K562 (cell line): ENCODE measurements around the gene IKBKE. TPM values are rescaled to one million over a fixed set of nuclear protein-coding genes. Genes with fewer than 3 reads are reported as not detected.

ENCODE experiments used
- GATAD2A ChIP-seq: fragments of 450-650 bp; IDR thresholded peaks from 2 replicates; pipeline ENCODE4 v1.6.1; 2017
- HIVEP1 ChIP-seq: fragments of 250-450 bp; sonication (Bioruptor Pico); IDR thresholded peaks from 2 replicates; pipeline ENCODE4 v1.4.0; 2020; ENCODE audit warnings: mild to moderate bottlenecking
- JUND ChIP-seq, 2 experiments: IDR thresholded peaks; 2 replicates in 1 of 2; 3 replicates in 1 of 2; pipeline ENCODE4 v1.6.1; 2011; ENCODE audit warnings: borderline replicate concordance in 2 of 2, low read depth in 2 of 2, low read length in 2 of 2, improper control_type of control experiment in 1 of 2, missing biosample characterization in 1 of 2, missing genetic modification characterization in 1 of 2, missing genetic modification reagents in 1 of 2
- MEIS2 ChIP-seq: fragments of 450-650 bp; IDR thresholded peaks from 2 replicates; pipeline ENCODE4 v1.6.1; 2014; ENCODE audit warnings: mild to moderate bottlenecking; ENCODE audit not compliant: partially characterized antibody
- PRPF4 ChIP-seq: fragments of 200-400 bp; formaldehyde crosslinking; IDR thresholded peaks from one replicate; pipeline ENCODE4 v1.6.1; 2017; ENCODE audit warnings: low read length, low read depth, mild to moderate bottlenecking; ENCODE audit not compliant: insufficient read depth, poor library complexity, severe bottlenecking
- SIN3B ChIP-seq: fragments of 450-650 bp; IDR thresholded peaks from 2 replicates; pipeline ENCODE4 v1.6.1; 2017; ENCODE audit warnings: low read depth, mild to moderate bottlenecking, moderate library complexity
- YY1 ChIP-seq, 3 experiments: IDR thresholded peaks; 2 replicates each; pipeline ENCODE4 v1.6.1; 2011; ENCODE audit warnings: low read length in 2 of 3, mild to moderate bottlenecking in 2 of 3, moderate library complexity in 2 of 3, borderline replicate concordance in 1 of 3, control low read depth in 1 of 3, low read depth in 1 of 3; ENCODE audit not compliant: insufficient read depth in 3 of 3, insufficient replicate concordance in 2 of 3, control insufficient read depth in 1 of 3, insufficient read length in 1 of 3; ENCODE audit errors: extremely low read depth in 1 of 3
- ZNF57 ChIP-seq: fragments of 450-650 bp; formaldehyde crosslinking; IDR thresholded peaks from 2 replicates; pipeline ENCODE4 v1.4.0; 2020; ENCODE audit warnings: mild to moderate bottlenecking, moderate library complexity
- polyA plus RNA-seq, 8 experiments: library from polyadenylated mRNA; depleted of rRNA in 4 of 8; stranded (reverse) in 5 of 8; unstranded in 3 of 8; fragments of >200 nt; fragmentation: Nextera tagmentation in 2 of 8; fragmentation: Illumina TruSeq in 1 of 8; extraction: Ambion mirVana in 2 of 8; extraction: Trizol in 1 of 8; gene quantifications; 2 replicates each; pipeline versions ENCODE4 v1.2.1 to v1.2.3, GENCODE V29; 2011 to 2014; ENCODE audit warnings: inconsistent platforms in 1 of 8, missing spikeins in 1 of 8
- total RNA-seq, 7 experiments: library from RNA; depleted of rRNA in 6 of 7; stranded (reverse); fragments of >200 nt in 6 of 7; fragmentation: Illumina TruSeq in 2 of 7; extraction: Trizol in 2 of 7; gene quantifications; 2 replicates each; pipeline versions ENCODE4 v1.2.1 to v1.2.3, GENCODE V29; 2011 to 2021; ENCODE audit warnings: low replicate concordance in 1 of 7
- TF ChIP-seq, protein P1 (sequence below): sonication (generic); formaldehyde crosslinking; IDR thresholded peaks from 2 replicates; pipeline ENCODE4 v1.8.1; 2023; ENCODE audit warnings: missing genetic modification reagents, mild to moderate bottlenecking, borderline replicate concordance
- TF ChIP-seq, protein P2 (sequence below), 2 experiments: IDR thresholded peaks in 1 of 2; conservative IDR thresholded peaks in 1 of 2; 2 replicates each; pipeline ENCODE4 v1.6.1; 2016; ENCODE audit warnings: low read depth in 2 of 2, mild to moderate bottlenecking in 1 of 2, missing compliant biosample characterization in 1 of 2, missing genetic modification characterization in 1 of 2, moderate library complexity in 1 of 2
- TF ChIP-seq, protein P3 (sequence below): fragments of 450-650 bp; formaldehyde crosslinking; IDR thresholded peaks from 2 replicates; pipeline ENCODE4 v1.4.0; 2020; ENCODE audit warnings: mild to moderate bottlenecking
- TF ChIP-seq, protein P4 (sequence below): fragments of 250-450 bp; sonication (Bioruptor Pico); IDR thresholded peaks from 2 replicates; pipeline ENCODE4 v1.4.0; 2020; ENCODE audit warnings: mild to moderate bottlenecking

Gene IKBKE
- total and polyA plus RNA-seq, 9 of the 15 experiments (the other 6 are each of a cell fraction or from before 2014, with no cell fraction given) = 2.3 to 9.0 (median 4.8) TPM

DNA sequence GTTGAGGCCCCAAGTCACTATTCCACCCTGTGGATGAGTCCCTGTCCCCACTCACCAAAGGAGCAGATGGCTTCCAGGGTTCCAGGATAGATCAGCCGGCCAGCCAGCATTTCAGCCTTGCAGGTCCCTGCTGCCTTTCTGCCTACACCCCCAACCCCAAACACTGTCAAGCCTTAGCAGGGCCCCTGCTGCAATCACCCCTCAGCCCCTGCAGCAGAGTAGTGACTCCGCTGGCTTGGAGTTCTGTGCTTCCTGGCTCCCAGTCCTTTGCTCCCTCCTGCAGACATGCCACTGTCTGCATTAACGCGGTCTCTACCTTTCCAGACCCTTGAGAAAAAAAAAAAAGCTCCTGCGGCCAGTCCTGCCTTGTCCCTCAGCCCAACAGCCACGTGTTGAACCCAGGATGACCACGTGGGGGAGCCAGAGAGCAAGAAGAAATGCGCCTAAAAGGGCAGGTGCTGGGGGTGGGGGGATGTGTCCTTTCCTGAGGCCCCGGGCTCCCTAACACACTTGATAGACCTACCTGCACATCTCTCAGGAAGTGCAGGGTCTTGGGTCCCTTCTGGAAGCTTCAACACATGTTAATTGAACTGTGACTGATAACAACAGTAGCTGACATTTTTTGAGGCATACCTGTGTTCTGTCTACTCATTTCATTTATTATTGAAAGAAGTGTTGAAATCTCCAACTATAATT is 74.4 kb downstream of the IKBKE start (continued):
- TF ChIP-seq, protein P1, sequence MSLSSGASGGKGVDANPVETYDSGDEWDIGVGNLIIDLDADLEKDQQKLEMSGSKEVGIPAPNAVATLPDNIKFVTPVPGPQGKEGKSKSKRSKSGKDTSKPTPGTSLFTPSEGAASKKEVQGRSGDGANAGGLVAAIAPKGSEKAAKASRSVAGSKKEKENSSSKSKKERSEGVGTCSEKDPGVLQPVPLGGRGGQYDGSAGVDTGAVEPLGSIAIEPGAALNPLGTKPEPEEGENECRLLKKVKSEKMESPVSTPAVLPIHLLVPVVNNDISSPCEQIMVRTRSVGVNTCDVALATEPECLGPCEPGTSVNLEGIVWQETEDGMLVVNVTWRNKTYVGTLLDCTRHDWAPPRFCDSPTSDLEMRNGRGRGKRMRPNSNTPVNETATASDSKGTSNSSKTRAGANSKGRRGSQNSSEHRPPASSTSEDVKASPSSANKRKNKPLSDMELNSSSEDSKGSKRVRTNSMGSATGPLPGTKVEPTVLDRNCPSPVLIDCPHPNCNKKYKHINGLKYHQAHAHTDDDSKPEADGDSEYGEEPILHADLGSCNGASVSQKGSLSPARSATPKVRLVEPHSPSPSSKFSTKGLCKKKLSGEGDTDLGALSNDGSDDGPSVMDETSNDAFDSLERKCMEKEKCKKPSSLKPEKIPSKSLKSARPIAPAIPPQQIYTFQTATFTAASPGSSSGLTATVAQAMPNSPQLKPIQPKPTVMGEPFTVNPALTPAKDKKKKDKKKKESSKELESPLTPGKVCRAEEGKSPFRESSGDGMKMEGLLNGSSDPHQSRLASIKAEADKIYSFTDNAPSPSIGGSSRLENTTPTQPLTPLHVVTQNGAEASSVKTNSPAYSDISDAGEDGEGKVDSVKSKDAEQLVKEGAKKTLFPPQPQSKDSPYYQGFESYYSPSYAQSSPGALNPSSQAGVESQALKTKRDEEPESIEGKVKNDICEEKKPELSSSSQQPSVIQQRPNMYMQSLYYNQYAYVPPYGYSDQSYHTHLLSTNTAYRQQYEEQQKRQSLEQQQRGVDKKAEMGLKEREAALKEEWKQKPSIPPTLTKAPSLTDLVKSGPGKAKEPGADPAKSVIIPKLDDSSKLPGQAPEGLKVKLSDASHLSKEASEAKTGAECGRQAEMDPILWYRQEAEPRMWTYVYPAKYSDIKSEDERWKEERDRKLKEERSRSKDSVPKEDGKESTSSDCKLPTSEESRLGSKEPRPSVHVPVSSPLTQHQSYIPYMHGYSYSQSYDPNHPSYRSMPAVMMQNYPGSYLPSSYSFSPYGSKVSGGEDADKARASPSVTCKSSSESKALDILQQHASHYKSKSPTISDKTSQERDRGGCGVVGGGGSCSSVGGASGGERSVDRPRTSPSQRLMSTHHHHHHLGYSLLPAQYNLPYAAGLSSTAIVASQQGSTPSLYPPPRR (CRISPR knock-in tag) = no peak
- TF ChIP-seq, protein P2, sequence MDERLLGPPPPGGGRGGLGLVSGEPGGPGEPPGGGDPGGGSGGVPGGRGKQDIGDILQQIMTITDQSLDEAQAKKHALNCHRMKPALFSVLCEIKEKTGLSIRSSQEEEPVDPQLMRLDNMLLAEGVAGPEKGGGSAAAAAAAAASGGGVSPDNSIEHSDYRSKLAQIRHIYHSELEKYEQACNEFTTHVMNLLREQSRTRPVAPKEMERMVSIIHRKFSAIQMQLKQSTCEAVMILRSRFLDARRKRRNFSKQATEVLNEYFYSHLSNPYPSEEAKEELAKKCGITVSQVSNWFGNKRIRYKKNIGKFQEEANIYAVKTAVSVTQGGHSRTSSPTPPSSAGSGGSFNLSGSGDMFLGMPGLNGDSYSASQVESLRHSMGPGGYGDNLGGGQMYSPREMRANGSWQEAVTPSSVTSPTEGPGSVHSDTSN (CRISPR knock-in tag; IDR thresholded peaks at IDR 0.05; ENCODE audit: low read depth) = no peak
- TF ChIP-seq, protein P2 (tag; conservative IDR thresholded peaks at IDR 0.05; ENCODE audit: low read depth) = no peak
- TF ChIP-seq, protein P3, sequence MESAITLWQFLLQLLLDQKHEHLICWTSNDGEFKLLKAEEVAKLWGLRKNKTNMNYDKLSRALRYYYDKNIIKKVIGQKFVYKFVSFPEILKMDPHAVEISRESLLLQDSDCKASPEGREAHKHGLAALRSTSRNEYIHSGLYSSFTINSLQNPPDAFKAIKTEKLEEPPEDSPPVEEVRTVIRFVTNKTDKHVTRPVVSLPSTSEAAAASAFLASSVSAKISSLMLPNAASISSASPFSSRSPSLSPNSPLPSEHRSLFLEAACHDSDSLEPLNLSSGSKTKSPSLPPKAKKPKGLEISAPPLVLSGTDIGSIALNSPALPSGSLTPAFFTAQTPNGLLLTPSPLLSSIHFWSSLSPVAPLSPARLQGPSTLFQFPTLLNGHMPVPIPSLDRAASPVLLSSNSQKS (CRISPR knock-in tag) = 0 out of 2 replicates have a peak, but pooled peaks have one; percentile 63
- TF ChIP-seq, protein P4, sequence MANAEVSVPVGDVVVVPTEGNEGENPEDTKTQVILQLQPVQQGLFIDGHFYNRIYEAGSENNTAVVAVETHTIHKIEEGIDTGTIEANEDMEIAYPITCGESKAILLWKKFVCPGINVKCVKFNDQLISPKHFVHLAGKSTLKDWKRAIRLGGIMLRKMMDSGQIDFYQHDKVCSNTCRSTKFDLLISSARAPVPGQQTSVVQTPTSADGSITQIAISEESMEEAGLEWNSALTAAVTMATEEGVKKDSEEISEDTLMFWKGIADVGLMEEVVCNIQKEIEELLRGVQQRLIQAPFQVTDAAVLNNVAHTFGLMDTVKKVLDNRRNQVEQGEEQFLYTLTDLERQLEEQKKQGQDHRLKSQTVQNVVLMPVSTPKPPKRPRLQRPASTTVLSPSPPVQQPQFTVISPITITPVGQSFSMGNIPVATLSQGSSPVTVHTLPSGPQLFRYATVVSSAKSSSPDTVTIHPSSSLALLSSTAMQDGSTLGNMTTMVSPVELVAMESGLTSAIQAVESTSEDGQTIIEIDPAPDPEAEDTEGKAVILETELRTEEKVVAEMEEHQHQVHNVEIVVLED (CRISPR knock-in tag) = no peak
- TF ChIP-seq YY1 (IDR thresholded peaks at IDR 0.05; ENCODE audit: borderline replicate concordance in 1 of 3, control insufficient read depth in 1 of 3, extremely low read depth in 1 of 3, insufficient read depth in 3 of 3, insufficient read length in 1 of 3, insufficient replicate concordance in 2 of 3, low read depth in 1 of 3, low read length in 2 of 3) = peak in 2 of 3 experiments; percentile 18 to 24
- TF ChIP-seq ZNF57 = 0 out of 2 replicates have a peak, but pooled peaks have one; percentile 20
- TF ChIP-seq GATAD2A = no peak
- TF ChIP-seq MEIS2 = no peak
- no peak for TF ChIP-seq SIN3B
- 0 out of 2 replicates have a peak, but pooled peaks have one; percentile 26 for TF ChIP-seq JUND (IDR thresholded peaks at IDR 0.05; ENCODE audit: borderline replicate concordance, low read depth, low read length)
- TF ChIP-seq JUND (tag; IDR thresholded peaks at IDR 0.05; ENCODE audit: borderline replicate concordance, low read depth, low read length) = no peak; the same call in 2 of the 3 replicates
- TF ChIP-seq PRPF4 = no peak
- TF ChIP-seq HIVEP1 (CRISPR knock-in tag) = no peak
